HCEC 1CT (cell line): ENCODE data around the gene PDZD8.
"Not testable (repeated sequence)": the region's sequence is repeated elsewhere in the genome, so short reads cannot be mapped to it uniquely, and the experiment has no call there.

ENCODE experiments used
- DNase-seq: peaks from one replicate; pipeline ENCODE4 v3.0.0-alpha.2; 2017

PDZD8 gene

DNA sequence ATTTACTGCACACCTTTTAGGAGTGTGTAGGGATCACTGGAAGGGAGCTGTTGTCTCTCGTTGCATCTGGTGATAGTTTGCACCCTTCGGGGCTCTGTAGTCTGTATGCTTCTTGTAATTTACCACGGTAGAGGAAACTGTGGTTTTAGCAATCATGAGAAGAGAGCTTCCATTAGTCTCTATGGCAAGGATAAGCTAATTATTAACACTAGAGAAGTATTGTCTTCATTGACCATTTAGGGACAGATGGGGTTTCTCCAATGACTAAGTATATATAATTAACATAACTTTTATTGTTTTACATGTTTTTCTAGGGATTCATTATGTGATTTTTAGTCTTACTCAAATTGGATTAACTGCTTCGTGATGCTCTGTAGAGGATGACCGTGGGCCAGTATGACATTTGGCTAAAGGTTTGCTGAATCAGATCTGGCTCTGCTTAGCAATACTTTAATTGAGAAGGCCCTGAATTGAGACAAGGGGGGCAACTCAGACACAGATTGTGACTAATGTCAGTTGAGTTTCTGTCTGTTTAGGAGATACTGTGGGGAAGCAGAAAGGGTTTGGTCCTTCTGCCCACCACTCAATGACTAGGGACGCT is 125.6 kb downstream of the PDZD8 start:
- DNase-seq, result no peak

DNA sequence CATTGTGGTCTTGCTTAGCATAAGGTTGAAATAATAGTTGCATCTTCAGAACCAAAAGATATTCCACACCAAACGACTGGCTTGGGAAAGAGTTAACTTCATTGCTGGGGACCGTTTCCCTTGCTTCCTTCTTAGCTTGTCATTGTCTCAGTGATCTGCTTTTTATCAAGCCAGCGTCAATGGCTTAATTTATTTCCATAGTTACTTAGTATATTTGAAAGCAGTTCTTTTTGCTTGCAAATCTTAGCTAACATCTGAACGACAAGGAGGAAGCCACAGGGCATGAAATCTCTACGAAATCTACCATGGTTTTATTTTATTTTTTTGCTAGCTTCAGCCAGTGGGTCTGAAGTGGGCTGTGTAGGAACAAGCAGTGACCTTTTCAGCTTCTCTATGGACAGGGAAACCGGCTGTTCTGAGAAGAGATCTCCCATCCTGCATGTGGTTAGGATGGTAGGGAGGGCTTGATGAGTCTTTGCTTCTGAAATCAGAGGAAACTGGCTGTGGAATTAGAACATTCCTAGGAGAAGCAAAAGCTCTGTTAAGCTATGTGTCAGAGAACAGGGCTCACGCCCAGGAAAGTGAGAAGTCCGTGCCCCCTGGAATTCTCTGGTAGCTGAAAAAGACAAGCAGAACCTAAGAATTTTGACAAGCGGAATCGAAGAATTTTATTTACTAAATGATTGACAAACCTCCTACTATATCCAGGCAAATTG is 126.3 kb downstream of the PDZD8 start:
- peak; percentile 8 for DNase-seq

DNA sequence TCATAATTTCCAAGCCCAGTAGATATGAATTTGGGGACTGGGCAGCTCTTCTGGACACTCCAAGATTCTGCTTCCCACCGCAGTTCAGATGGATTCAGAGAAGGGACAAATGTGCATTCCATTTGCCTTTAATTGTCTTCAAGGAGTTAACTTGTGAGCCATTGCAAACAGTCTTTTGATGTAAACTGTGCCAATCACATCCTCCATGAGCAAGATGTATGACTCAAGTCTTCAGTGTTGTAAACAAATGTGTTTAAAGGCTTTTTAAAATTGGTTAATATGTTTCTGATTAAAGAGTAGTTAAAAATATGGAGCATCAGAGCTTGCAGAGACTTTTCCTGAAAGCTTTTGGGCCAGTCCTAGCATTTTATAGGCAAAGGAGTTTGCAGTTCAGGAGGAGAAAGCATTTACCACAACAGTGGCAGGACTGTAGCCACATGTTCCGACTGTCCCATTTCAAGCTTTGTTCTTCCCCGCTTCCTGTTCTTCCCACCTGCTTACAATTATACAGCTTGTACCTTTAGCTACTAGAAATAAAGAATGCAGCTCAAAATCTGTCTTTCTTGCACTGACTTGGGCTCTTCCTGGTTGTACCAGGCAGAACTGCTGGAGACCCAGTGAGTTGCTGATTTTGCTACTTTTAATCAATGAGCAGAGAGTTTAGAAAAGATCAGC is 128.1 kb downstream of the PDZD8 start:
- DNase-seq, result peak; percentile 47

DNA sequence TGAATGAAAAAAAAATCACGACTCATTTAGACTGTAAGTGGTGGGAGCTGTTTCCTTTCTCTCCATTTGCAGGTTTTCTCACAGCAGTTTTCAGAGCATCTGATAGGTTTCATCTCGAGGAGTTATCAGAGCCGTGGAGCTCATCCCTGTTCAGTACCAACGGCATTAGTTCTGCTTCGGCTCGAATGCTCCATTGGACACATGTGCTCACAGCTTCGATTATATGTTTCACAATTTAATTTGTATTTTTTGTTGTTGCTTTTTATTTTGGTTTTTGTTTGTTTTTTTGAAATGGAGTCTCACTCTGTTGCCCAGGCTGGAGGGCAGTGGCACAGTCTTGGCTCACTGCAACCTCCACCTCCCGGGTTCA is 132.8 kb downstream of the PDZD8 start:
- DNase-seq, result no peak

DNA sequence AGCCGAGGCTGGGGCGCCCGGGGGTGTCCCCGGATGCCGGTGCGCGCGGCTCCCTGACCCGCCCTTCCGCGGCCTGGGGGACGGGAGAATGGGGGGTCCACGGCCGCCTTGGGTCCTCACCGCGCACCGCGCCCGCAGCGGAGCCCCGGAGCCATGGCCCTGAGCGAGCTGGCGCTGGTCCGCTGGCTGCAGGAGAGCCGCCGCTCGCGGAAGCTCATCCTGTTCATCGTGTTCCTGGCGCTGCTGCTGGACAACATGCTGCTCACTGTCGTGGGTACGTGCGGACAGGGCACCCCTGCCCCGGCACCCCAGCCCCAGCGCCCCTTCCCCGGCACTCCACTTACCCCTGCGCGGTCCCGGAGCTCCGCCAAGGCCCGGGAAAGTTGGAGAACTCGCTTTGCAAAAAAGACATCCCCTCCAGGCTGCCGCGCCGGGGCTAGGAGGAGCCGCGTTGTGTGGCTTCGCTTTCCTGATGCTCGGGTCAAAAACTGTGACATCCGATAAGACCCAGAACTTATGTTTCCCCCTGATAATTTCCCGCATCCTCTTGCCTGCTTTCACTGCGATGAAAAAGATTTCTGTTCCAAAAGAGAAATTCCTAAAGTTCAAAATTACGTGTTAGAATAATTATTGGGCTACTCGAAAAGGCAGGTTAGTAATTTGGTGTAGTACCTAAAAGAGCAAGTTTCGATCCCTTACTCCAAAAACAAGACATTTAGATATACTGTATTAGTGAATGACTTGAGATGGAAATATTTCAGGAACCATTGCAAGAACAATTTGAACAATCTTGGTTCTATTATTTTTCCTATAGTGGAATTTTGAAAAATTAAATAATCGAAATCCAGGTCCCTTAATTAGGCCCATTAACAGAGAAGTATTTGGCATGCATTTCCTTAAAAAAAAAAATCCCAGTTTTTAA is 133.4 kb downstream of the PDZD8 start:
- DNase-seq, result no peak

DNA sequence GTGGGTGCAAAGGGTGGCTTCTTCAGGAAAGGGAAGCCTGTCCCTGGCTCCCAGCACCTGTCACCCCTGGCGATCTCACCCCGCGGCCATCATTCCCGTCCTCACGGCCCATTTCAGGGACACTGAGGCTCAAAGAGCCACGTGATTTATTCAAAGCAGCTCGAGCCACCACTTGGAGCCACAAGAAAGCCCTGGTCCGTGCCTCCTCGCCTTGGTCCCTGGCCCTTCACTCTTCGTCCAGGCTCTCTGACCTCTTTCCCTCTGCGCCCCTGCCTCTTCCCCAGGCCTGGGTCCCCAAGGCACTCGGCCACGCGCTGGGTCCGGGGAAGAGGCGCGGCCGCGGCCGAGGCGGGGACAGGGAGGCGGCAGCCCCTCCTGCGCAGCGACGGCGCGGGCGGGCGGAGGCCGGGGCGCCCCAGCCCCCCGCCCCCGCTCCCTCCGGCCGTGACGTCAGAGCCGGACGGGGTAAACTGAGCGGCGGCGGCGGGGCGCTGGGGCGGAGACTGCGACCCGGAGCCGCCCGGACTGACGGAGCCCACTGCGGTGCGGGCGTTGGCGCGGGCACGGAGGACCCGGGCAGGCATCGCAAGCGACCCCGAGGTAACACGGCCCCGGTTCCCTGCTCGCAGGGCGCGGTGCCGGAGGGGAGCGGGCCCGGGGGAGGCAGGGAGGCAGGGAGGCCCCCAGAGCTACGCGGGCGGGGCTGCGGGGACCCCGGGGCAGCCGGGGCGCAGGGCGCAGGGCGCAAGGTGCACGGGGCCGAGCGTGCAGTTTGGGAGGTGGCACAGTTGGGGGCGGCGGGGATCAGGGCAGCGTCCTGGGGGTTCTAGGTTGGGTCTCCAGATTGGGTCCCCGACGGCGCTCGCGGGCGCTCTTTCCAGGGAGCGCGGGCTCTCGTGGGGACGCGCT is 134.4 kb downstream of the PDZD8 start, which contains the start of gene SLC18A2:
Gene SLC18A2, plus strand, starts transcription at position 494 of the 909 bp plus-strand sequence. CDS start 580 bp downstream, outside the sequence.
- no peak for DNase-seq

DNA sequence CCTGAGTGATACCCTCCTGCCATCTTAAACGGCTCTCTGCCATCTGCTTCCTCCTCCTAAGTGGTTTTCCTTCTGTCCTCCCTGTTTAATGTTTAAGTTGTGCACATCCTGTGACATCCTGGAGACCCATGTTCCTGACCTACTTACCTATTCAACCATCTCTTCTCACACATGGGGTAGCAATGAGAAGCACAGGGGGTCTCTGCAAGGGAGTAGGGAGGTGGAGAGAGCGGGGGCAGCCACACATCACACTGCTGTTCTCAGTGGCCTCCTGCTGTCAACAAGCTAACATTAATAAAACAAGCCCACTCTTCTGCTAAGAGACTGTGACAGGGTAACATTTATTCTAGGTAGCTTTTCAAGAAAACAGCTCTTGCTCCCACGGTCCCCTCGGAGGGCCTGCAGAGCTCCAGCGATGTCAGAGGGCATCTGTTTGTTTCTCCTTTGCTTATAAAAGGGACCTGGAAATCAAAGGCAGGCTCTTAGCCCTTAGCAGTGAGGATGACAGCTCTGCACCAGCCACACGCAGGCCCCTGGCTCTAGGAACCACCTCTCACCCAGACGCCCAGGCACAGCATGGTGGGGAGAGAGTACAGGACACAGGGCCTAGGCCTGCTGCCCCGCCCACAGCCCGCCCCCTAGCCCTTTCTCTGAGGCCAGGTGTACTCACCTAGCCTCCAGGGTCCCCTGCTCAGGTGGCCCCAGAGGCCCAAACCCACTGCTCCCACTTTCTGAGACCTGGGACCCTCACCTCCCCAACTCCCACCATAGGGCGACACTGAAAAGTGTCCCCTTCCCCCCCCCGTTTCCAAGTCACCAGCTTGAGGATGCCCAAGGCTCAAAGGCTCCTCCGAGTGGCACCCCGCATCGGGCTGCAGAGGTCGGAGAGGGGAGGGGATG is 135.3 kb downstream of the PDZD8 start:
- DNase-seq, result no peak

DNA sequence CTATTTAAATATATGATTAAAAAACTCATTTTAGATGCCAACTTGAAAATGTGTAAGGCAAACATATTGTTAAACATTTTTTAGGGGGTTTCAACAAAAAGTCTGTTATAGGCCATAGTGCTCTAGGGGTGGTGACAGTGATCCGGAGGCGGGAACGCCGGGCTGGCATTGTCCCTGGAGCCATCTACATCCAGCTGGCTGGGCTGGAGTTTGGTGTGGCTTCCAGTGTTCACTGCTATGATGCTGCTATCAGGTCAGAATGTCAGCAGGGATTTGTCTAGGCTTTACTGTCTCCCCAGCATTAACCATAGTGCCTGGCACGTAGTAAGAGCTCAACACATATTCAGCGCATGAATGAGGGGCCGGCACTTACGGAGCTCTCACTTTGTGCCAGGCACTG is 136.2 kb downstream of the PDZD8 start:
- no peak for DNase-seq

DNA sequence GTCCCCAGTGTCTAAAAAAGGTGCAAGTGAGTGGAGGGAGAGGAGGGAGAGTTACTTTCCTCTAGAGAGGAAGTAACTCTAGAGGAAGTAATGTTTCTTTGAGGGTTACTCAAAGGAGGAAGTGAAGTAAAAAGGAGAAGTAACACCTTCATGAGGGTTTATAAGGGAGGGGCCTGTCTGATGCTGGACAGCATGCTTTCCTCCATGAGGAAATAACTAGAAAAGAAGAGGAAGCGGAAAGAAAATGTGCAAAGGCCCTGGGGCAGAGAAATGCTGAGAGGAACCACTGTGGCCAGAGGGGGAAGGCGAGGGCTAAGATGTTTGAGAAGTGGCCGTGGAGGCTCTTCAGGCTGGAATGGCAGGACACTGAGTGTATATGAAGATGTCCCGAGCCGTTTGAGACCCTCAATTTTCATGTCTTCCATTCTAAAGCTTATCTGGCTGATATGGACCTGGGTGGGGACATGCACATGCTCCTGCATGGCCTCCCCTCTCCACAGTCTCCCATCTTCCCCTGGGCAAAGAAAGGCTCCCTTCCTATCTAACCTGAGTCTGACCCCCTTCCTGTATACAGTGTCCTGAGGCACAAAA is 137.7 kb downstream of the PDZD8 start:
- no peak for DNase-seq

DNA sequence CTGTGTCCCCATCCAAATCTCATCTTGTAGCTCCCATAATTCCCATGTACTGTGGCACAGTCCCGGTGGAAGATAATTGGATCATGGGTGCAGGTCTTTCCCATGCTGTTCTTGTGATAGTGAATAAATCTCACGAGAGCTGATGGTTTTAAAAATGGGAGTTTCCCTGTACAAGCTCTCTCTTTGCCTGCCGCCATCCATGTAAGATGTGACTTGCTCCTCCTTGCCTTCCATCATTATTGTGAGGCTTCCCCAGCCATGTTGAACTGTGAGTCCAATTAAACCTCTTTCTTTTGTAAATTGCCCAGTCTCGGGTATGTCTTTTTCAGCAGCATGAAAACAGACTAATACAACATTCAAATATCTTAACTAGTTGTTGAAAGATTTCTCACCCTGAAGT is 145.1 kb downstream of the PDZD8 start:
- DNase-seq, result not testable (repeated sequence)

DNA sequence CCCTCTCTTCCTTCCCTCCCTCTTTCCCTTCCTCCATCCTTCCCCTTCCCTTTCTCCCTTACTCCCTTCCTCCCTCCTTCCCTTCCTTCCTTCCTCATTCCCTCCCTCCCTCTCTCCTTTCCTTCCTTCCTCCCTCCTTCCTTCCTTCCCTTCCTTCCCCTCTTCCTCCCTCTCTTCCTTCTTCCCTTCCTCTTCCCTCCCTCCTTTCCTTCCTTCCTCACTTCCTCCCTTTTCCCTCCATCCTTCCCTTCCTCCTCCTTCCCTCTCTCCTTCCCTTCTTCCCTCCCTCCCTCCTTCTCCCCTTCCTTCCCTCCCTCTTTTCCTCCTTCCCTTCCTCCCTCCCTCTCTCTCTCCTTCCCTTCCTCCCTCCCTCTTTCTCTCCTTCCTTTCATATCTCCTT is 147.0 kb downstream of the PDZD8 start:
- DNase-seq, result no peak
